CD4-positive, alpha-beta T cell treated with Interleukin-17A for 4 hours (primary cell): ENCODE data around the gene IFITM10.

Experiments used
- DNase-seq: peaks from one replicate; pipeline ENCODE4 v3.0.0-alpha.2; 2020; ENCODE audit warnings: mixed read lengths

Gene IFITM10

GRCh38 chr11:1750840-1751530, 590 bp upstream of the IFITM10 start:
- DNase-seq, result no peak

- DNase-seq, result no peak
Observed at GRCh38 chr11:1749395-1750351, 722 bp downstream of the IFITM10 start.

- DNase-seq, result no peak
Observed at GRCh38 chr11:1748636-1749394, 1.6 kb downstream of the IFITM10 start.

GRCh38 chr11:1747753-1748635, 2.4 kb downstream of the IFITM10 start:
- no peak for DNase-seq

- no peak for DNase-seq
Observed at GRCh38 chr11:1746956-1747752, 3.2 kb downstream of the IFITM10 start.

- DNase-seq, result no peak
Observed at GRCh38 chr11:1746511-1746931, 3.9 kb downstream of the IFITM10 start.

- DNase-seq, result no peak
Observed at GRCh38 chr11:1745701-1746320, 4.6 kb downstream of the IFITM10 start.

- no peak for DNase-seq
Observed at GRCh38 chr11:1744891-1745700, 5.3 kb downstream of the IFITM10 start.

GRCh38 chr11:1744137-1744886, 6.1 kb downstream of the IFITM10 start:
- DNase-seq, result no peak

GRCh38 chr11:1743585-1744136, 6.7 kb downstream of the IFITM10 start:
- no peak for DNase-seq

- DNase-seq, result no peak
Observed at GRCh38 chr11:1742869-1743584, 7.4 kb downstream of the IFITM10 start.

- DNase-seq, result no peak
Observed at GRCh38 chr11:1742371-1742770, 8.0 kb downstream of the IFITM10 start.

- DNase-seq, result no peak
Observed at GRCh38 chr11:1741741-1742140, 8.7 kb downstream of the IFITM10 start.

- DNase-seq, result no peak
Observed at GRCh38 chr11:1740786-1741530, 9.4 kb downstream of the IFITM10 start.

- DNase-seq, result no peak
Observed at GRCh38 chr11:1739576-1739975, 10.8 kb downstream of the IFITM10 start.

- DNase-seq, result no peak
Observed at GRCh38 chr11:1738380-1738779, 12.0 kb downstream of the IFITM10 start.

- DNase-seq, result no peak
Observed at GRCh38 chr11:1737080-1737757, 13.2 kb downstream of the IFITM10 start.
